SK-N-SH (cell line): ENCODE results near the gene INPP5A.

Source experiments
- YY1 ChIP-seq: IDR thresholded peaks from 2 replicates; pipeline ENCODE4 v1.4.0; 2012; ENCODE audit warnings: low read depth, mild to moderate bottlenecking
- TF ChIP-seq, protein P1 (sequence below): IDR thresholded peaks from 2 replicates; pipeline ENCODE4; 2012
- TF ChIP-seq, protein P2 (sequence below): fragments of 200-600 bp; sonication (generic); IDR thresholded peaks from 2 replicates; pipeline ENCODE4 v1.6.1; 2017; ENCODE audit warnings: antibody characterized with exemption, mild to moderate bottlenecking, moderate library complexity

DNA sequence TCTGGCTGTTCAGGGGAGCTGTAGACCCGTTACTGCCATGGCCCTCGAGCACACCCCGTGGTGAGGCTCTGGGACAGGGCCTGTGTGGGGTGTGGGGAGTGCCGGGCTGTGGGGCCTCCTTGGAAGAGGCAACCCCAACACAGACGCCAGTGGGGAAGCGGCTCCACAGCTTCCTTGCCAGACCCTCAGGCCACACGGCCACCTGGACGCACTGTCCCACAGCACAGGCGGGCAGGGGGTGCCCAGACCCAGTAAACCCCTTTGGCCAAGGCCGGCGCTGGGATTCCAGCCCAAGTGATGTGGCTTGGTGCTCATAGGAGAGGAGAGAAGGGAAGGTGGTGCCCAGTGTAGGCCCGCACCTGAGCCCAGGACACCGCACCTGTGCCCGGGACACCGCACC, 261.3 kb downstream of the INPP5A start:
- no peak for TF ChIP-seq YY1
- TF ChIP-seq, protein P1, sequence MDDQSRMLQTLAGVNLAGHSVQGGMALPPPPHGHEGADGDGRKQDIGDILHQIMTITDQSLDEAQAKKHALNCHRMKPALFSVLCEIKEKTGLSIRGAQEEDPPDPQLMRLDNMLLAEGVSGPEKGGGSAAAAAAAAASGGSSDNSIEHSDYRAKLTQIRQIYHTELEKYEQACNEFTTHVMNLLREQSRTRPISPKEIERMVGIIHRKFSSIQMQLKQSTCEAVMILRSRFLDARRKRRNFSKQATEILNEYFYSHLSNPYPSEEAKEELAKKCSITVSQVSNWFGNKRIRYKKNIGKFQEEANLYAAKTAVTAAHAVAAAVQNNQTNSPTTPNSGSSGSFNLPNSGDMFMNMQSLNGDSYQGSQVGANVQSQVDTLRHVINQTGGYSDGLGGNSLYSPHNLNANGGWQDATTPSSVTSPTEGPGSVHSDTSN = no peak
- TF ChIP-seq, protein P2, sequence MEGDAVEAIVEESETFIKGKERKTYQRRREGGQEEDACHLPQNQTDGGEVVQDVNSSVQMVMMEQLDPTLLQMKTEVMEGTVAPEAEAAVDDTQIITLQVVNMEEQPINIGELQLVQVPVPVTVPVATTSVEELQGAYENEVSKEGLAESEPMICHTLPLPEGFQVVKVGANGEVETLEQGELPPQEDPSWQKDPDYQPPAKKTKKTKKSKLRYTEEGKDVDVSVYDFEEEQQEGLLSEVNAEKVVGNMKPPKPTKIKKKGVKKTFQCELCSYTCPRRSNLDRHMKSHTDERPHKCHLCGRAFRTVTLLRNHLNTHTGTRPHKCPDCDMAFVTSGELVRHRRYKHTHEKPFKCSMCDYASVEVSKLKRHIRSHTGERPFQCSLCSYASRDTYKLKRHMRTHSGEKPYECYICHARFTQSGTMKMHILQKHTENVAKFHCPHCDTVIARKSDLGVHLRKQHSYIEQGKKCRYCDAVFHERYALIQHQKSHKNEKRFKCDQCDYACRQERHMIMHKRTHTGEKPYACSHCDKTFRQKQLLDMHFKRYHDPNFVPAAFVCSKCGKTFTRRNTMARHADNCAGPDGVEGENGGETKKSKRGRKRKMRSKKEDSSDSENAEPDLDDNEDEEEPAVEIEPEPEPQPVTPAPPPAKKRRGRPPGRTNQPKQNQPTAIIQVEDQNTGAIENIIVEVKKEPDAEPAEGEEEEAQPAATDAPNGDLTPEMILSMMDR = no peak
